ES-I3 (cell line): ENCODE results near the gene KRT77.
"Not testable (repeated sequence)": the region's sequence is repeated elsewhere in the genome, so short reads cannot be mapped to it uniquely, and the experiment has no call there.

ENCODE experiments used
- H3K36me3 ChIP-seq: 2 replicates; pipeline ENCODE4 v1.6.1; 2013; ENCODE audit warnings: mild to moderate bottlenecking, low read length, control low read depth, moderate library complexity; ENCODE audit not compliant: insufficient read depth
- H3K4me1 ChIP-seq: 2 replicates; pipeline ENCODE4 v1.6.1; 2013; ENCODE audit warnings: mild to moderate bottlenecking, control low read depth, low read length; ENCODE audit not compliant: insufficient read depth
- H3K9ac ChIP-seq: 2 replicates; pipeline ENCODE4 v1.6.1; 2013; ENCODE audit warnings: low read depth, mild to moderate bottlenecking, low read length, moderate library complexity
- H3K9me3 ChIP-seq: 2 replicates; pipeline ENCODE4 v1.6.1; 2013; ENCODE audit warnings: mild to moderate bottlenecking, low read length, moderate library complexity; ENCODE audit not compliant: control insufficient read depth, insufficient read depth

The KRT77 gene

DNA sequence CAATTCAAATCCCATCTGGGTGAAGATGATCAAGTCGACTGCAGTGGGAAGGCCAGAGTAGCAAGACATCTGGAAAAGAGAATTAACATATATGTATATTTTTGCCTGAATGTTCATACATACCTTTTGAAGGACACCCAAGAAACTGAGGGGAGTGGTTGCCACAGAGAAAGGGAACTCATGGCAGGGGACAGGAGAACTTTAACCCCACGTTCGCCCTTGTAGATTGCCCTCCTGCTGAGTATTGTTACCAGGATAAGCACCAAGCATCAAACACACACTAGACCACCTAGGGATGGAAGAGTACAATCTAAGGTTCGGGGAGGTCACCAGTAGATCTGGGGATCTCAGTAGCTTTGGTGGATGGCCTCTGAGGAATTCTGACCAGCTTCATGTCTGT is 32.8 kb downstream of the KRT77 start:
- no peaks in the 10 kb centered on the region for H3K9me3 ChIP-seq
- H3K9ac ChIP-seq, result no peak overlapping the region
- no peaks in the 10 kb centered on the region for H3K36me3 ChIP-seq
- H3K4me1 ChIP-seq, result no peaks in the 10 kb centered on the region

DNA sequence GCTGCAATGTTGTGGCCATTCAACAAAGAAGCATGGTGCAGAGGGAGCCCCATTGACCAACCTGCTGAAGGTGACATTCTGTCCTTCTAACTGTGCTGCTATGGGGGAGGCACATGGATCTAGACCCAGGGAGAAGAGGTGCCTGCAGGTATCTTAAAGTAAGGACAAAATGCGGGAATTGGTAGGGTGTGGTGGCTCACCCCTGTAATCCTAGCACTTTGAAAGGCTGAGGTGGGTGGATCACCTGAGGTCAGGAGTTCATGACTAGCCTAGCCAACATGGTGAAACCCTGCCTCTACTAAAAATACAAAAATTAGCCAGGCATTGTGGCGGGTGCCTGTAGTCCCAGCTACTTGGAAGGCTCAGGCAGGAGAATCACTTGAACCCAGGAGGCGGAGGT is 33.4 kb downstream of the KRT77 start:
- H3K9ac ChIP-seq, H3K4me1 ChIP-seq, H3K36me3 ChIP-seq, H3K9me3 ChIP-seq: not testable (repeated sequence)

- H3K9ac ChIP-seq, result no peak overlapping the region
- H3K4me1 ChIP-seq, result no peaks in the 10 kb centered on the region
- H3K36me3 ChIP-seq, result no peaks in the 10 kb centered on the region
- H3K9me3 ChIP-seq, result no peaks in the 10 kb centered on the region
Observed at GRCh38 chr12:52669426-52669825, 33.9 kb downstream of the KRT77 start.

- Histone ChIP-seq H3K4me1 (no peaks in the 10 kb centered on the region), H3K9ac (no peak overlapping the region), H3K9me3 (no peaks in the 10 kb centered on the region), H3K36me3 (no peaks in the 10 kb centered on the region)
Observed at GRCh38 chr12:52667931-52668330, 35.4 kb downstream of the KRT77 start.

GRCh38 chr12:52667509-52667908 is 35.8 kb downstream of the KRT77 start:
- Histone ChIP-seq H3K9ac (no peak overlapping the region), H3K9me3 (no peaks in the 10 kb centered on the region)

DNA sequence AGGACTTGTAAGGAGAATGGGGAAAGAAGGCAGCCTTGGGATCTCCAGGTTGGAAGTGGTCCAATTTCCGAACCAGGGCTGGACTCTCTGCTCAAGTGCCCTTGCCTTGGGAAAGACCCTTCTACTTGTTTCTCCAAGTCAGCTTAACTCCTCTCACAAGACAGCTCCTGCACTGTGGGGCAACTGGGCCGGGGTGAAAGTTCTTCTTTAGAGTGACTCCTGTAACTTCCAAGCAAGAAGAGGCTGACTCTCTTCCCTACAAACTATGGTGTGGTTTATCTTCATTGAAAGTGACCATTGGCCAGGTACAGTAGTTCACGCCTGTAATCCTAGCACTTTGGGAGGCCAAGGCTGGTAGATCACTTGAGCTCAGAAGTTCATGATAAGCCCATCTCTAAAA is 36.9 kb downstream of the KRT77 start:
- H3K9me3 ChIP-seq, result no peaks in the 10 kb centered on the region
- H3K9ac ChIP-seq, result no peak overlapping the region
- H3K36me3 ChIP-seq, result no peaks in the 10 kb centered on the region
- no peaks in the 10 kb centered on the region for H3K4me1 ChIP-seq

More at GRCh38 chr12:52667509-52667908, 35.8 kb downstream of the KRT77 start:
- Histone ChIP-seq H3K36me3 (no peaks in the 10 kb centered on the region), H3K4me1 (no peaks in the 10 kb centered on the region)

DNA sequence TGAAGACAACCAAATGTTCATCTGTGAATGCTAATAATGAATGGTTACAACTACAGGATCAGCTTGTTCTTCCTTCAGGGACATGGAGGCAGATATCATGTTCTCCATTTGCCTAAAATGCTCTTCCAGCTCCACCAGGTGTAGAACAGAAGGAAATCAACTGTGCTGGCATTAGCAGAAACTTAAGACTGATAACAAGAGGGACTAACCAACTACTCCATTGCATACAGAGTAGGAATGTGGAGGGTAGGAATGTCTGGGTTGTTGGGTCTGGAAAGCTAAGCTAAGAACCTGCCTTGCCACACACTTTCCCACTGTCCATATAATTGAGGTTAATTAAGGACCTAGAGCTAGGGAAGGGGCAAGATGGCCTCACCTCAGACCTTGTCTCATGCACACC is 39.9 kb downstream of the KRT77 start:
- H3K4me1 ChIP-seq, result no peaks in the 10 kb centered on the region
- H3K36me3 ChIP-seq, result no peaks in the 10 kb centered on the region
- H3K9ac ChIP-seq, result no peak overlapping the region
- H3K9me3 ChIP-seq, result no peaks in the 10 kb centered on the region

- Histone ChIP-seq H3K36me3 (no peaks in the 10 kb centered on the region), H3K9me3 (no peaks in the 10 kb centered on the region), H3K9ac (no peak overlapping the region), H3K4me1 (no peaks in the 10 kb centered on the region)
Observed at GRCh38 chr12:52662918-52663229, 40.5 kb downstream of the KRT77 start.

GRCh38 chr12:52662093-52662917 is 41.0 kb downstream of the KRT77 start:
- H3K4me1 ChIP-seq, result no peaks in the 10 kb centered on the region
- no peak overlapping the region for H3K9ac ChIP-seq
- no peaks in the 10 kb centered on the region for H3K9me3 ChIP-seq
- H3K36me3 ChIP-seq, result no peaks in the 10 kb centered on the region

DNA sequence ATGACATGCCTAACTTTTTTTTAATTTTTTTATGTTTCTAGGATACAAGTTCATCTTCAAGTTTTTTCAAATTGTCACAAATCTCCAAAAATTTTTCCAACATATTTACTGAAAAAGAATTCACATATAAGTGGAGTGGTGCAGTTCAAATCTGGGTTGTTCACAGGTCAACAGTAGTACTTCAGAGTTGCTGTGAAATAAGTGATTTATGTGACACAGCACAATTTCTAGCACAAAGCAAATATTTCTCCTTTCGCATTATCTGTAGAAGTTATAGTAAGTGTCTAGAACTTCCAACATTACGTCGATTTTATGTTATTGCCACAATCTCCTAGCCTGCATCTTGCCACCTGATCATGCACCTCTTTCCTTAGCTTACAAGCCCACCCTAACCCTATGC is 41.7 kb downstream of the KRT77 start:
- Histone ChIP-seq H3K9me3 (no peaks in the 10 kb centered on the region), H3K36me3 (no peaks in the 10 kb centered on the region), H3K4me1 (no peaks in the 10 kb centered on the region), H3K9ac (no peak overlapping the region)

- Histone ChIP-seq H3K9me3 (no peaks in the 10 kb centered on the region), H3K9ac (no peak overlapping the region), H3K36me3 (no peaks in the 10 kb centered on the region), H3K4me1 (no peaks in the 10 kb centered on the region)
Observed at GRCh38 chr12:52660934-52661499, 42.3 kb downstream of the KRT77 start.

- Histone ChIP-seq H3K9ac (no peak overlapping the region), H3K36me3 (no peaks in the 10 kb centered on the region), H3K4me1 (no peaks in the 10 kb centered on the region), H3K9me3 (no peaks in the 10 kb centered on the region)
Observed at GRCh38 chr12:52659951-52660350, 43.4 kb downstream of the KRT77 start.

GRCh38 chr12:52659395-52659794 is 43.9 kb downstream of the KRT77 start:
- Histone ChIP-seq H3K9me3 (no peaks in the 10 kb centered on the region), H3K9ac (no peak overlapping the region), H3K36me3 (no peaks in the 10 kb centered on the region), H3K4me1 (no peaks in the 10 kb centered on the region)

- H3K36me3 ChIP-seq, result no peaks in the 10 kb centered on the region
- no peaks in the 10 kb centered on the region for H3K4me1 ChIP-seq
- no peak overlapping the region for H3K9ac ChIP-seq
- H3K9me3 ChIP-seq, result no peaks in the 10 kb centered on the region
Observed at GRCh38 chr12:52658196-52658595, 45.1 kb downstream of the KRT77 start.

GRCh38 chr12:52657250-52657902 is 45.9 kb downstream of the KRT77 start:
- no peaks in the 10 kb centered on the region for H3K4me1 ChIP-seq
- no peaks in the 10 kb centered on the region for H3K9me3 ChIP-seq
- H3K36me3 ChIP-seq, result no peaks in the 10 kb centered on the region
- H3K9ac ChIP-seq, result no peak overlapping the region
